GM12878 (cell line): ENCODE results near the gene TMEM151A. TPM values are rescaled to one million over a fixed set of nuclear protein-coding genes. Genes with fewer than 3 reads are reported as not detected.

Source experiments
- BCL11A ChIP-seq: IDR thresholded peaks from 2 replicates; pipeline ENCODE4 v1.6.1; 2011; ENCODE audit warnings: low read depth, low read length
- BHLHE40 ChIP-seq, 2 experiments: fragments of 450-650 bp in 1 of 2; IDR thresholded peaks; 2 replicates each; pipeline ENCODE4 v1.6.1; 2011 to 2017; ENCODE audit warnings: low read depth in 2 of 2, borderline replicate concordance in 1 of 2, improper control_type of control experiment in 1 of 2, low read length in 1 of 2, mild to moderate bottlenecking in 1 of 2
- CHD4 ChIP-seq: fragments of 200-600 bp; sonication (generic); IDR thresholded peaks from 2 replicates; pipeline ENCODE4 v1.6.1; 2016; ENCODE audit warnings: mild to moderate bottlenecking
- HDAC2 ChIP-seq: fragments of 200-600 bp; sonication (generic); IDR thresholded peaks from 2 replicates; pipeline ENCODE4 v1.6.1; 2017
- MTA2 ChIP-seq: fragments of 450-650 bp; IDR thresholded peaks from 2 replicates; pipeline ENCODE4 v1.6.1; 2016; ENCODE audit warnings: low read depth, mild to moderate bottlenecking, moderate library complexity
- RELA ChIP-seq: fragments of 450-650 bp; IDR thresholded peaks from 2 replicates; pipeline ENCODE4 v1.8.0; 2014; ENCODE audit warnings: borderline replicate concordance; ENCODE audit not compliant: partially characterized antibody
- RUNX3 ChIP-seq: IDR thresholded peaks from 2 replicates; pipeline ENCODE4 v1.6.1; 2012; ENCODE audit warnings: low read length, inconsistent platforms
- SMC3 ChIP-seq: IDR thresholded peaks from 2 replicates; pipeline ENCODE4 v1.6.1; 2011; ENCODE audit warnings: low read length, improper control_type of control experiment, borderline replicate concordance
- SREBF1 ChIP-seq: IDR thresholded peaks from 2 replicates; pipeline ENCODE4 v1.6.1; 2012; ENCODE audit warnings: mild to moderate bottlenecking, low read length
- SUZ12 ChIP-seq: fragments of 200-600 bp; sonication (generic); IDR thresholded peaks from one replicate; pipeline ENCODE4 v1.6.1; 2018; ENCODE audit warnings: antibody characterized with exemption, mild to moderate bottlenecking; ENCODE audit not compliant: unreplicated experiment
- TAF1 ChIP-seq: IDR thresholded peaks from 2 replicates; pipeline ENCODE4 v1.6.1; 2011; ENCODE audit warnings: mild to moderate bottlenecking, low read depth, low read length, borderline replicate concordance
- TCF7 ChIP-seq: IDR thresholded peaks from 2 replicates; pipeline ENCODE4 v1.6.1; 2014; ENCODE audit warnings: antibody characterized with exemption, borderline replicate concordance
- polyA plus RNA-seq, 11 experiments: library from polyadenylated mRNA; depleted of rRNA in 4 of 11; unstranded in 6 of 11; stranded (reverse) in 5 of 11; fragments of >200 nt; fragmentation: Nextera tagmentation in 4 of 11; fragmentation: Illumina TruSeq in 1 of 11; extraction: Ambion mirVana in 4 of 11; extraction: Trizol in 1 of 11; gene quantifications; 1 replicate in 1 of 11; 2 replicates in 10 of 11; pipeline versions ENCODE4 v1.2.1 to v1.2.3, GENCODE V29; 2011 to 2016; ENCODE audit warnings: inconsistent platforms in 2 of 11, missing spikeins in 2 of 11, low read depth in 1 of 11
- total RNA-seq, 4 experiments: library from RNA; depleted of rRNA in 3 of 4; stranded (reverse); fragments of >200 nt in 3 of 4; fragmentation: Illumina TruSeq in 1 of 4; extraction: Trizol in 1 of 4; gene quantifications; 2 replicates each; pipeline versions ENCODE4 v1.2.1 to v1.2.3, GENCODE V29; 2013 to 2021
- TF ChIP-seq, protein P1 (sequence below): IDR thresholded peaks from 2 replicates; pipeline ENCODE4 v1.6.1; 2012; ENCODE audit warnings: low read depth, low read length, improper control_type of control experiment
- TF ChIP-seq, protein P2 (sequence below): fragments of 450-650 bp; IDR thresholded peaks from 2 replicates; pipeline ENCODE4 v1.6.1; 2017; ENCODE audit warnings: mild to moderate bottlenecking, low read depth, inconsistent platforms; ENCODE audit not compliant: poor library complexity, severe bottlenecking
- TF ChIP-seq, protein P3 (sequence below): IDR thresholded peaks from 2 replicates; pipeline ENCODE4 v1.6.1; 2012; ENCODE audit warnings: low read depth, low read length, improper control_type of control experiment
- TF ChIP-seq, protein P4 (sequence below): fragments of 150-350 bp; IDR thresholded peaks from 2 replicates; pipeline ENCODE4 v1.6.1; 2014; ENCODE audit warnings: mild to moderate bottlenecking, low read depth, low read length
- TF ChIP-seq, protein P5 (sequence below): fragments of 450-650 bp; IDR thresholded peaks from 2 replicates; pipeline ENCODE4 v1.6.1; 2017; ENCODE audit warnings: low read depth, mild to moderate bottlenecking, moderate library complexity
- TF ChIP-seq, protein P6 (sequence below): fragments of 450-650 bp; formaldehyde crosslinking; IDR thresholded peaks from 2 replicates; pipeline ENCODE4 v1.4.0; 2020; ENCODE audit warnings: mild to moderate bottlenecking, moderate library complexity

Gene TMEM151A
- total and polyA plus RNA-seq, 10 of the 15 experiments (the other 5 are each of a cell fraction or from before 2014, with no cell fraction given), result not detected

DNA sequence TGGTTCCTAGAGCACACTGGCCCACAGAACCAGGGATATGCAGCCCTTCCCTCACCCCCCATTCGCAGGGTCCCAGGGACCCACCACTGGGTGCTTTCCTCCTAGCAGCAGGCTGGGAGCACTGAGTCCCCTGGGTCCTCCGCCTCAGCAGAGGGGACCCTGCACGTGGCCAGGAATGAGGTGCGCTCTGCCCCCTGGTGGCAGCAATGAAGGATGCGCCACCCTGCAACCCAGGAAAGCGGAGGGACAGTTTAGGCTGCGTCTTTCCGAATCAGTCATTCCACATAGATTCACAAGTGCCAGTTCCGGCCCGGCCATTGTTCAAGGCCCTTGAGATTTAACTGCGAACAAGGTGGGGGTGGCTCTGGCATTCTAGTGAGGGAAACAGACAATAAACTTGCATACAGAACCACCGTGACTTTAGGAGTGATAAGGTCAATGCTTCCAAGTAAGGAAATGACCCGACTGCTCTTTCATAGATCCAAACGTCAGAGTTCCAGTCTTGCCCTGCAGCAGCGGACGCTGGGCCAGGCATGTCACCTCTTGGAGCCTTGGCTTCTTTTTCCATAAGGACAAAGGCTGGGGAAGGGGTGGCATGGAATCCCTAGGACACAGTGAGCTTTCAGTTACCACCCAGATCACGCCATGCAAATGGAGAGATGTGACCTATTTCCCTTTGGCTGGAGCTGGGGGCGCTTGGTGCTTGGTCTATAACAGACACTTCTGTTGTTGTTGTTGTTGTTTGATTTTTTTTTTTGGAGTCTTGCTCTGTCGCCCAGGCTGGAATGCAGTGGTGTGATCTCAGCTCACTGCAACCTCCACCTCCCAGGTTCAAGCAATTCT, 36.8 kb downstream of the TMEM151A start (continued):
- TF ChIP-seq, protein P1, sequence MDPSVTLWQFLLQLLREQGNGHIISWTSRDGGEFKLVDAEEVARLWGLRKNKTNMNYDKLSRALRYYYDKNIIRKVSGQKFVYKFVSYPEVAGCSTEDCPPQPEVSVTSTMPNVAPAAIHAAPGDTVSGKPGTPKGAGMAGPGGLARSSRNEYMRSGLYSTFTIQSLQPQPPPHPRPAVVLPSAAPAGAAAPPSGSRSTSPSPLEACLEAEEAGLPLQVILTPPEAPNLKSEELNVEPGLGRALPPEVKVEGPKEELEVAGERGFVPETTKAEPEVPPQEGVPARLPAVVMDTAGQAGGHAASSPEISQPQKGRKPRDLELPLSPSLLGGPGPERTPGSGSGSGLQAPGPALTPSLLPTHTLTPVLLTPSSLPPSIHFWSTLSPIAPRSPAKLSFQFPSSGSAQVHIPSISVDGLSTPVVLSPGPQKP, result no peak
- TF ChIP-seq TAF1 (no peak), BCL11A (no peak), BHLHE40 (IDR thresholded peaks at IDR 0.05; ENCODE audit: borderline replicate concordance in 1 of 2, low read depth in 2 of 2, low read length in 1 of 2) (peak; percentile 88 to 93), RELA (peak; percentile 74), SMC3 (peak; percentile 98), MTA2 (no peak), TCF7 (no peak), SUZ12 (no peak), RUNX3 (no peak), SREBF1 (no peak), HDAC2 (no peak), CHD4 (no peak)
- TF ChIP-seq, protein P2, sequence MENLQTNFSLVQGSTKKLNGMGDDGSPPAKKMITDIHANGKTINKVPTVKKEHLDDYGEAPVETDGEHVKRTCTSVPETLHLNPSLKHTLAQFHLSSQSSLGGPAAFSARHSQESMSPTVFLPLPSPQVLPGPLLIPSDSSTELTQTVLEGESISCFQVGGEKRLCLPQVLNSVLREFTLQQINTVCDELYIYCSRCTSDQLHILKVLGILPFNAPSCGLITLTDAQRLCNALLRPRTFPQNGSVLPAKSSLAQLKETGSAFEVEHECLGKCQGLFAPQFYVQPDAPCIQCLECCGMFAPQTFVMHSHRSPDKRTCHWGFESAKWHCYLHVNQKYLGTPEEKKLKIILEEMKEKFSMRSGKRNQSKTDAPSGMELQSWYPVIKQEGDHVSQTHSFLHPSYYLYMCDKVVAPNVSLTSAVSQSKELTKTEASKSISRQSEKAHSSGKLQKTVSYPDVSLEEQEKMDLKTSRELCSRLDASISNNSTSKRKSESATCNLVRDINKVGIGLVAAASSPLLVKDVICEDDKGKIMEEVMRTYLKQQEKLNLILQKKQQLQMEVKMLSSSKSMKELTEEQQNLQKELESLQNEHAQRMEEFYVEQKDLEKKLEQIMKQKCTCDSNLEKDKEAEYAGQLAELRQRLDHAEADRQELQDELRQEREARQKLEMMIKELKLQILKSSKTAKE, result no peak
- TF ChIP-seq, protein P3, sequence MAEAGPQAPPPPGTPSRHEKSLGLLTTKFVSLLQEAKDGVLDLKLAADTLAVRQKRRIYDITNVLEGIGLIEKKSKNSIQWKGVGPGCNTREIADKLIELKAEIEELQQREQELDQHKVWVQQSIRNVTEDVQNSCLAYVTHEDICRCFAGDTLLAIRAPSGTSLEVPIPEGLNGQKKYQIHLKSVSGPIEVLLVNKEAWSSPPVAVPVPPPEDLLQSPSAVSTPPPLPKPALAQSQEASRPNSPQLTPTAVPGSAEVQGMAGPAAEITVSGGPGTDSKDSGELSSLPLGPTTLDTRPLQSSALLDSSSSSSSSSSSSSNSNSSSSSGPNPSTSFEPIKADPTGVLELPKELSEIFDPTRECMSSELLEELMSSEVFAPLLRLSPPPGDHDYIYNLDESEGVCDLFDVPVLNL, result no peak
- TF ChIP-seq, protein P4, sequence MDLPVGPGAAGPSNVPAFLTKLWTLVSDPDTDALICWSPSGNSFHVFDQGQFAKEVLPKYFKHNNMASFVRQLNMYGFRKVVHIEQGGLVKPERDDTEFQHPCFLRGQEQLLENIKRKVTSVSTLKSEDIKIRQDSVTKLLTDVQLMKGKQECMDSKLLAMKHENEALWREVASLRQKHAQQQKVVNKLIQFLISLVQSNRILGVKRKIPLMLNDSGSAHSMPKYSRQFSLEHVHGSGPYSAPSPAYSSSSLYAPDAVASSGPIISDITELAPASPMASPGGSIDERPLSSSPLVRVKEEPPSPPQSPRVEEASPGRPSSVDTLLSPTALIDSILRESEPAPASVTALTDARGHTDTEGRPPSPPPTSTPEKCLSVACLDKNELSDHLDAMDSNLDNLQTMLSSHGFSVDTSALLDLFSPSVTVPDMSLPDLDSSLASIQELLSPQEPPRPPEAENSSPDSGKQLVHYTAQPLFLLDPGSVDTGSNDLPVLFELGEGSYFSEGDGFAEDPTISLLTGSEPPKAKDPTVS, result no peak
- TF ChIP-seq, protein P5, sequence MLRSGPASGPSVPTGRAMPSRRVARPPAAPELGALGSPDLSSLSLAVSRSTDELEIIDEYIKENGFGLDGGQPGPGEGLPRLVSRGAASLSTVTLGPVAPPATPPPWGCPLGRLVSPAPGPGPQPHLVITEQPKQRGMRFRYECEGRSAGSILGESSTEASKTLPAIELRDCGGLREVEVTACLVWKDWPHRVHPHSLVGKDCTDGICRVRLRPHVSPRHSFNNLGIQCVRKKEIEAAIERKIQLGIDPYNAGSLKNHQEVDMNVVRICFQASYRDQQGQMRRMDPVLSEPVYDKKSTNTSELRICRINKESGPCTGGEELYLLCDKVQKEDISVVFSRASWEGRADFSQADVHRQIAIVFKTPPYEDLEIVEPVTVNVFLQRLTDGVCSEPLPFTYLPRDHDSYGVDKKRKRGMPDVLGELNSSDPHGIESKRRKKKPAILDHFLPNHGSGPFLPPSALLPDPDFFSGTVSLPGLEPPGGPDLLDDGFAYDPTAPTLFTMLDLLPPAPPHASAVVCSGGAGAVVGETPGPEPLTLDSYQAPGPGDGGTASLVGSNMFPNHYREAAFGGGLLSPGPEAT, result no peak
- TF ChIP-seq, protein P6, sequence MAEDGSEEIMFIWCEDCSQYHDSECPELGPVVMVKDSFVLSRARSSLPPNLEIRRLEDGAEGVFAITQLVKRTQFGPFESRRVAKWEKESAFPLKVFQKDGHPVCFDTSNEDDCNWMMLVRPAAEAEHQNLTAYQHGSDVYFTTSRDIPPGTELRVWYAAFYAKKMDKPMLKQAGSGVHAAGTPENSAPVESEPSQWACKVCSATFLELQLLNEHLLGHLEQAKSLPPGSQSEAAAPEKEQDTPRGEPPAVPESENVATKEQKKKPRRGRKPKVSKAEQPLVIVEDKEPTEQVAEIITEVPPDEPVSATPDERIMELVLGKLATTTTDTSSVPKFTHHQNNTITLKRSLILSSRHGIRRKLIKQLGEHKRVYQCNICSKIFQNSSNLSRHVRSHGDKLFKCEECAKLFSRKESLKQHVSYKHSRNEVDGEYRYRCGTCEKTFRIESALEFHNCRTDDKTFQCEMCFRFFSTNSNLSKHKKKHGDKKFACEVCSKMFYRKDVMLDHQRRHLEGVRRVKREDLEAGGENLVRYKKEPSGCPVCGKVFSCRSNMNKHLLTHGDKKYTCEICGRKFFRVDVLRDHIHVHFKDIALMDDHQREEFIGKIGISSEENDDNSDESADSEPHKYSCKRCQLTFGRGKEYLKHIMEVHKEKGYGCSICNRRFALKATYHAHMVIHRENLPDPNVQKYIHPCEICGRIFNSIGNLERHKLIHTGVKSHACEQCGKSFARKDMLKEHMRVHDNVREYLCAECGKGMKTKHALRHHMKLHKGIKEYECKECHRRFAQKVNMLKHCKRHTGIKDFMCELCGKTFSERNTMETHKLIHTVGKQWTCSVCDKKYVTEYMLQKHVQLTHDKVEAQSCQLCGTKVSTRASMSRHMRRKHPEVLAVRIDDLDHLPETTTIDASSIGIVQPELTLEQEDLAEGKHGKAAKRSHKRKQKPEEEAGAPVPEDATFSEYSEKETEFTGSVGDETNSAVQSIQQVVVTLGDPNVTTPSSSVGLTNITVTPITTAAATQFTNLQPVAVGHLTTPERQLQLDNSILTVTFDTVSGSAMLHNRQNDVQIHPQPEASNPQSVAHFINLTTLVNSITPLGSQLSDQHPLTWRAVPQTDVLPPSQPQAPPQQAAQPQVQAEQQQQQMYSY, result no peak
